GM18517 (cell line): ENCODE data around the gene ADCY2.
"Not testable (repeated sequence)": the region's sequence is repeated elsewhere in the genome, so short reads cannot be mapped to it uniquely, and the experiment has no call there.

Experiments
- ATAC-seq: cut with Tn5 transposase; IDR thresholded peaks from one replicate; pipeline ENCODE4 v1.9.1; 2021; ENCODE audit warnings: mild to moderate bottlenecking, moderate library complexity; ENCODE audit not compliant: unreplicated experiment

ADCY2 gene

DNA sequence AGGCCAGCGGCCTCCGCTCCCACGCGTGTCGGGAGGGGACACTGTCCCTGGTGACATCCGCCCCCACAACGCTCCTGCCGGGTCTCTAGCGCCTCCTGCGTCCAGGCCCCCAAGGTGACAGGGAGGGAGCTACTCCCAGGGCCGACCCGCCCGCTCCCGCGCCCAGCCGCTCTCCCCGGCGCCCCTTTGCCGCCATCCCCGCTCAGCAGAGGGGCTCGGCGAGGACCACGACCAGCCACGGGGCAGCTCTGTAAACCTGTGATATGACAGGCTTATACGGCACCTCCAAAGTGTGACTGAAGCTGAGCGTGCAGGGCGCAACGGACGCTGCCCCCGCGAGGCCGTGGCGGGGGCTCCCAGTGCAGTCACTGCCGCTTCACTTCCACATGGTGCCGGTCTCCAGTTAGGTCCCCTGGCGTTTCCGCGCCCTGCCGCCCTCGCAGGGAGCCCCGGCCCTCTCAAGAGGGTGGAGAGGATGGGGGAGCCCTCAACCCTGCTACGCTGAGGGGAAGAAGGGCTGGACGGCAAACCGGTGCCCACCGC, 978 bp upstream of the ADCY2 start:
- ATAC-seq: no peak

DNA sequence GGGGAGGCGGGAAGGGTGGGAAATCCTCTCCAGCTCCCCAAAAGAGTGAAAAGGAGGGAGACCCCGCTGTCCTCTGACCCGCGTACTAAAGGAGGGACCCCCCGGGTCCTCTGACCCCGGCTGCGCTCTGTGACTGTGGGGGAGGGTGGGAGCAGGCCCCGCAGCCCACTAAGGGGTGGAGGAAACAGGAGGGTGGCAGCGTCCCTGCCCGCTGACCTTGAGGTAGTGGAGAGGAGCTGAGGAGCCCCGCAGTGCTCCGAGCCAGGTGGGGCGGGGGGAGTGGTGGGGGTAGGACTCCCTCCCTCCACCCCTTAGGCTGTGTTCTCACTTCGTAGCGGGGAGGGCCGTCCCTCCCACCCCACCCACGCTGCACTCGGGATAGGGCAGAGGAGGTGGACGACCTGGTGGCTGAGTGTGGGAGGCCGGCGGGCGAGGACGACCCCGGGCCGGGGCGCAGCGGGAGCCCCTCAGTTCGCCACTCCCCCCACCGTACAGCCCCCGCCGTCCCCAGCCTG, 449 bp upstream of the ADCY2 start:
- no peak for ATAC-seq

DNA sequence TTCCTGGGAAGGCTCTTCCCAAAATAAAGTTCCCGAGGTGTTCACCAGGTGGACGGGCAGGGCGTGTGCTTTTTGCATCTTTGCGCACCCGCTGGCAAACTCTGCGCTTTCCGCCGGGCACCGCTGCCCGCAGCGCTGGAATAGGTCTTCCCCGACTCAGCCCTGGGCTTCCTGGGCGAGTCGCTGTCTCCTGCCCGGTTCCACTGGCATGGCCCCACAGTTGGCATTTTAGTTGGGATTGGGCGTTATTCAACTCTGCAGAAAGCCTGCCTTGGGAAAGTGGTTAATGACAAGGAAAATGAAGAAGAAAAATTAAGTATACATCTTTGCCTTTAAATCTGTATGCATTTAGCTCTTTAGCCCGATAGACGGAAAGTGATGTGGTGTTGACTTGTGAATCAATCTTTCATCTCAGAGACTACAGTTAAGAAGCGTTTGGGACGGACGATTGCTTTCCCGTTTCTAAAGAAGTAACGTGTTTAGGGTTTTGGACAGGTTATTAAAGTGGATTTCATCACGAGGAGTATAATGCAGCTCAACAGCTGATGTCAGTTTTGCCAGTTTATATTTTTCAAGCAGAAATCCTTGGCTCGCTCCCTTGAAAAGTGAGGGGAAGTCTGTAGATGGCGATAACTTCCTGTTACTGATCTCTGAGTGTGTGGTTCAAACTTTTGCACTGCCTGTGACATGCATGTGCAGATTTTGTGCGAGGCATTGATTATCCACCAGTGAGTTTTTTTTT, 946 bp downstream of the ADCY2 start:
- no peak for ATAC-seq

DNA sequence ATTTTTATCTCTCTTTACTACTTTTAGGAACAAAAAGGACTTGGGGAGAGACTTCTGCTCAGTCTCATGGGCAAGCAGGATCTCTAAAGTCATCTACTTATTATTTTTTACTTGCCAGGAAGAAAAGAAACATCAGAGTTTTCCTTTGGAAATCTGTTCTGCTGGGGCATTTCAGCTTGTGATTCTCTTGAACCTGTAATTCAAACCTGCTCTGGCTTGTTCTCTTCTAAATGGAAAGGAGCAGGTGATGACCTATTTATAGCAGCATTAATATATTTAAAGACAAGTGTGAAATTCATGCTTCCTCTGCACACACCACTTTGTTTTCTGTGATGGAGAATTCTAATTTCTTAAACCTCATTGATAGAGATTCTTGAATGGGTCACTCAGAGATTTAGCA, 2.0 kb downstream of the ADCY2 start:
- ATAC-seq: no peak

DNA sequence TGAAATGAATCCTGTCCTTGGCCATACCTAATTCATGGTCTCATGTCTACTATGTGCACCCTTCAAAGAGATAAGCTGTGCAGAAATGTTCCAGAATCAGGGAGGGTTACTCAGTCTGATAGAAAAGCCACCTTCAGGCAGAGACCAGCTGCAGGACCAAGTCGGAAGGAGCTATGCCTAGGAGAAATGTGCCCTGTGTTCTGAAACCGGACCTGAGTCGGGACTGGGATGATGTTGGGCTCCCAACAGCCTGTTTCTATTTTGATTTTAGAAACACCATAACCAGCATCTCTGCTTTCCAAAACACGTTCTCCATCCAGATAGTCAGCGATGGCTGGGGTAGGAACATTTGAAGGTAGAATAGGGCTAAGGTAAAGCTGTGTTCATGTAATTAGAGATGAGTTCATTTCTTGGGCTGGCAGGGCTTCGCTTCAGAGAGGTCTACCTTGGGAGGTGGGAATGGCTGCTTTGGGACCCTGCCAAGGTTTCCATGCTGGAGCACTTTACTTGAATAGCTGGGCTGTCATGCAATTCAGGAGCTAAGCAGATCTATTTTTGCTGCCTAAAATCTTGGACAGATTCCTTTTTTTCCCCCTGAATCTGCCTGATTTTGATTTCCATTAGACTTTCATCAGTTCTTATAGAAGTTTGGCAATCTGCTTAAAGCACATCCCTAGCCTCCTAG, 2.8 kb downstream of the ADCY2 start:
- no peak for ATAC-seq

DNA sequence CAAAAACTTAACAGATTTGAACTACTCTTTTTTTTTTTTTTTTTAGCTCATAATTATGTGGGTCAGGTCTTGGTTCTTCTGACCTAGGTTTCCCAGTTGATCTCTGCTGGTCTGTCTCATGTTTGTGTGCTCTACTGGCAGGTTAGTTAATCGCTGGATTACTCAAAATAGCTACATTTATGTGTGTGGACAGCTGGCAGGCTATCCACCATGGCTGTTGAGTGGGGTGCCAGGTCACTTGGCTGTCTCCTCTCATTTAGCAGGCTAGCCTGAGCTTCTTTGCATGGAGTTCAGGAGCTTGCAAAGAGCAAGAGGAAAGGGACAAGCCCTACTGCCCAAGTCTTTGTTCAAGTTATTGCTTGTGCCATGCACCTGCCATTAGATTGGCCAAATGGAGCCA, 9.3 kb downstream of the ADCY2 start:
- ATAC-seq: no peak

DNA sequence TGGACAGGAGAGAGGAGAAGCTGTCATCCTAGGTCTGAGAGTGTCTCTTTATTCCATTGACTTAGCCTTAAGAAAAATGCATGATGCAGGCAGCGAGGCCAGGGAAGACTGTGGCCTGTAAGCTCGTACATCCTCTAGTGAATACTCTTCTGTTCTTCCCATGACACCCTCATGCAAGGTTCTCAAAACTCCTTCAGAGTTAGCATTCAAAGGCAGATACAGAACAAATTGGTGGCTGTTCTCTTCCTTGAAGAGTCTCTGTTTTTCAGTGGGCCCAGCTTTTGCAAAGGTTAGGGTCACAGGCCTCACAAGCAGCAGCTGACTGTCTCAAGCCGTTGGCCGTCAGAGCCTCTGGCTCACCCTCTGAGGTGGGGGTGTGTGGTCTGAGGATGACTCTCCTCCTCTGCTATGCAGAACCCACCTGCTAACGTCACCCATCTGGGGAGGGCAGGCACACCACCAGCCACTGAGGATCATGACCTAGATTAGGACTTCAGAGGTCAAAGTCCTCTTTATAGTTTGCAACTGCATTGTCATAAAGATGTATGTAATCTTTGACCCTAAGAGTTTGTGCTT, 15.1 kb downstream of the ADCY2 start:
- ATAC-seq: no peak

DNA sequence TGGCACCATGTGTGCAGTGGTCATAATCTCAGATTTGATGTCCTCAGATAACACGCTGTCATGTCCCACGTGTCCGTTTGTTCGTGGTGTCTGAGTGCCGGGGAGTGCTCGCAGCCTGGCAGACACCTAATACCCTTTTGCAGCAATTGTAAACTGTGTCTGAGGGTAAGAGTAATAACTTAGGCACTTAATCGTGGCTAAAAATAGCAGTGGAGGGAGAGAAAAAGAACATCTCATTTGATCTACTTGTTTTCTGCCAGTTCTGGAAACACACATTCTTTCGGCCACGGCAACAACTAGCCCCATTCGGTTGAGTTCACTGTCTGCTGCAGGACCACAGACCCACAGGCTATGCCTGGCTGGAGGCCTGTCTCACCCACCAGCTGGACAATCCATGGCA, 16.5 kb downstream of the ADCY2 start:
- ATAC-seq: no peak

DNA sequence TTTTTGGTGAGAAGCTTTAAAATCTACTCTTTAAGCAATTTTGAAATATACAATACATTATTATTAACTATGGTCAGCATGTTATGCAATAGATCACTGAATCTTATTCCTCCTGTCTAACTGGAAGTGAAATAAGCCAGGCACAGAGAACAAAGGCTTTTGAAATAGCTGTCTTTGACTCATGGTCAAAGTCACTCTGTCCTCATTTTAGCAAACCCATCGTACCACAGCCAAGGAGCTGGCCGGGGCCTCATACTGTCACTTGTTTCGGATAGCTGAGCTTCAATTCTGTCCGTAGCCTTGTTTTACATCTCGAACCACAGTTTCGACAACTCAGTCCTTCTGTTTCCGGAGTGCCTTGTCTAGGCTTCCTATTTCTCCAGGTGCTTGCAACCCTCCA, 19.2 kb downstream of the ADCY2 start:
- ATAC-seq: no peak

DNA sequence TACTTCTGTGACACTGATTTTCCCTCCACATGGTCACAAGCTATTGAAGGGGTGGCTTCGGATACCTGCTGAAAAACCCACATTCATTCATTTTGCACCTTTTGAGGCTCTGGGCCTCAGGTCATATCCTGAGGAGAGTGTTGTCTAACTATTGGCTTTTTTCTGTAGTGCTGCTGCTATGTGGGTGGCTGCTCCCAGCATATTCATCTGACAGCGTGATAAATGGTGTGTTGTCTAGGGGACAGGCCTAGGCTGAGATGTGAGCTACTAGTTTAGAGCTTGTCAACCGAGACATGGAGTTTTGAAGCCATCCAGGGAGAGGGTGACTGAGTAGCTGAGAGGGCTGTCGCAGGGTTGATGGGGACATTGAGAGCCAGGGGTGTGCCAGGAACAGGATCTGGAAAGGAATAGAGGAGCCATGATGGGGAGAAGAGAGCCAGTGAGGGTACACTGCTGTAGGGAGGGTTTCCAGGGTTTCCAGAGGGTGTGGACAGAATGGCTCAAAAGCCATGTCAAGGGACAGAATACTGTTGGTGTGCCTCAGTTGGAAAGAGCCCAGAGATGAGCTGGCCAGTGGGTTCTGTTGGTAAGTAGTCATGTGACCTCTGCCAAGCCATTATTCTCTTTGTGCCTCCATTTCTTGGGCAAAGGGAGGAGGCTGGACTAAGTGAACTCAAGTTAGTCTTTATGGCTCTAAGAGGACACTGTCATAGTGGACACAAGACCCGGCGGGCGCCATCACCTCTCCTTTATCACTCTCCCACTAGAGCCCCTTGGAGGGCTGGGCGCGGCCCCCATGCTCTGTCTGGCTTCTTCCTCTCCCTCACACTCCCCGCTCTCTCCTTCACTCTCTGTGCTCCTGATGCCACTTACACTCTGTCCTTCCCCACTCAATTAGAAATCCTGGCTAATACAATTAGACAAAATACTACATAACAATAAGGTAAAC, 19.9 kb downstream of the ADCY2 start:
- ATAC-seq: no peak

DNA sequence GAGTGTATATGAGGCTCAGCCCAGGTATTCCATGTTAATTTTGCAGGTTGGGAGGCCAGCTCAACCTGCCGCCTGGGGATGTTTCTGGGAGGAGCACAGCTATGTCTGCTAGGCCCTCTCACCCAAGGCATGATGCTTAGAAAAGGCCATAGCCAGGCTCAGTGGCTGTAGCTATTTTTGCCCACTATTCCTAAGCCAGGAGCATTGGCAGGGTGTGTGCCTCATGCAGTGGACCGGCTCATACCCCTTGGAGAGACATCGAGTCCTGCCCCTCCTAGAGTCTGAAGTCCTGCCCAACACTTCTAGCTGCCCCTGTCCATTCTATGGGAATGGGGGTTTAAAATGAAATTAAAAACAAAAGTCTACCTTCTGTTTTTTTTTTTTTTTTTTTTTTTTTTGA, 22.3 kb downstream of the ADCY2 start:
- no peak for ATAC-seq

DNA sequence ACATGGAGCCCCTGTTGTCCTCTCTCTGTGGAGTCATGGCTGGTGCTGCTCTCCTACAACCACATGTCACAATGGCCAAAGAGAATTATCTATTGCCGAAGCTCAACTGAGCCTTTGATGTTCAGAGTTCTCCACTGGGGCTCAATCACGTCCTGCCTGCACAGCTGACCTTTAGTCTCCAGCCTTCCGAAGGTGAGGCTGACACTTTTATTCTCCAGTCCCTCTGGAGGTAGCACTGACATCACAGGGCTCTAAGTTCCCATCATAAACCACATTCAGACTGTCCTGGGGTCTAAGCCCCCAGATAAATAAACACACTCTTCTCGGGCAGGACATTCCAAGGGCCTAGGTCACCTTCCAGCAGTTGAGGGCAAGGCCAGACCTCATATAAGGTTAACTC, 23.4 kb downstream of the ADCY2 start:
- no peak for ATAC-seq

DNA sequence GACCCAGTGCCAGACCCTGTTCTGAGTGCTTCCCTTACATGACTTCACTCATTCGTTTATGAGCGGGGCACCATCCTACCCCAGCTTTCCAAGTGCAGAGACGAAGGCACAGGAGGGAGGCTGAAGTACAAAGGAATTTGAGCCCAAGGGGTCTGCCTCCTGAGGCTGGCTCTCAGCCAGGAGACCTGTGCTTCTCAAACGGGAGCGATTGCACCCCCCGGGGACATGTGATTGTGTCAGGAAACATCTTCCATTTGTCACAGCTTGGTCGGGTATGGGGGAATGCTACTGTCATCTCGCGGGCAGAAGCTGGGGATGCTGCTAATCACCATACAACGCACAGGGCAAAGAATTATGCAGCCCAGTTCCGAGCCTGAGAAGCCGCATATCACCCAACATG, 23.9 kb downstream of the ADCY2 start:
- ATAC-seq: no peak

DNA sequence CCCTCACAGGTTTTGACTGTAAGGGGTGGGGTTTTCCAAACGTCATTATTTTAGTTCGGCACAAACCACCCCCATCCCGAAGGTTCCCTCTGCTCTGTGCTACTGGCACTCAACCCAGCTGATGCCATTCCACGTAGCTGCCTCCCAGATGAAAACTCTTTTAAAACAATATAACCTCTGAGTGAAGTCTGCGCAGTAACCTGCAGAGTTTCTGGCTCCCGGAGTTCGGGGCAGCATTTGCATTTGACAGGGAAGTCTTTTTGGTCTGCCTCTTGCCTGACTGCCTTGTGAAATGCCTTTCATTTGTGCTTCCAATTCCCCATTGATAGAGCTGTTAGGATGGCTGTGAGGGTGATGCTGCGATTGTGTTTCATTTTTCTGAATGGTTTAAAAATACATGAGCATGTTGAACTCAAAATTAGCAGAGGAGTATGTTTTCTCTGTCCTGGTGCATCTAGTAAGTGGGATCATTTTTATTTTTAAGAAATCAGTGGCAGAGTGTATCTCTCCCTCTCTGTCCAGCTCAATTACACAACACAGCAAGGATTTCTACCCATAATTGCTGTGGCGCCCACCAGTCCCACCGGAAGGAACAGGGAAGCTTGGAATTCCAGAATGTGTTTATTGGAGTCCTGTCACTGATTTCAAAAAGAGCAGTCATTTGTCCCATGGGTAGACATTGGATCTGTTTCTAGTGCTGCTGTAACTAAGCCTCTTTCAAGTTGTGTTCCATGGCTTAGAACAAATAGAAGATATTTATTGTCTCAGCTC, 24.8 kb downstream of the ADCY2 start:
- ATAC-seq: no peak

DNA sequence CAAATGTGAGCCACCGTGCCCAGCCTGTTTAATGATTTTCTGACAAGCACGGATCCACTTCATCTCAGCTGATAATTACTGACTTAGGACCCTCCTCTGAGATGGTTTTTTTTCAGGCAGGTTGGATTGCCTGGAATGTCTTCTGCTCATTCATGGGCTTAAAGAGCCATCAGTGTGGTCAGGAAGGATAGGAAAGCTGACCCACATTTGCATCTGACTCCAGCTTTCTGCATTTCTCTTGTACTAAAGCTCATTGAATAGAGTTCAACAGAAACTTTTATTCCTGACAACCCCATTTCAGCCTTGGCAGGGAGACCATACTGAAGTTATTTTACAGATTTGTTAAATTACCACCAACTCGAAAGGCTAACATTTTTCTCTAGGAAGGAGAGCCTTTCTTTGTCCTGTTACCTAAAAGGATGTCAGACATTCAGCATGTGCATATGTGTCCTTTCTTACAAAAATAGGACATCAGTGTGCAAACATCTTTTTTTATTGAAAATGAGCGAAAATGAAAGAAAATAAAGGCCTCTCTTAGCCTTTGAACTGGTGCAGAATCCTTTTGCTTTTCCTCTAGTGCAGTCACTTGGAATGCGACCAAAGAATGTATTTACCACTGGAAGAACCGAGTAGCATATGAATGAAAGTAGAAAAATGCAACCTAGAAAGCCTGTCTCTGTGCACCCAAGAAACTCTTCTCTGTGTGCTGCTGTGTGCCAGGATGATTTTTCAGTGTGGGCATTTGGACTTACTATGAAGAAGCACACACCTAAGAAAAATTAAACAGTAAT, 26.6 kb downstream of the ADCY2 start:
- no peak for ATAC-seq

DNA sequence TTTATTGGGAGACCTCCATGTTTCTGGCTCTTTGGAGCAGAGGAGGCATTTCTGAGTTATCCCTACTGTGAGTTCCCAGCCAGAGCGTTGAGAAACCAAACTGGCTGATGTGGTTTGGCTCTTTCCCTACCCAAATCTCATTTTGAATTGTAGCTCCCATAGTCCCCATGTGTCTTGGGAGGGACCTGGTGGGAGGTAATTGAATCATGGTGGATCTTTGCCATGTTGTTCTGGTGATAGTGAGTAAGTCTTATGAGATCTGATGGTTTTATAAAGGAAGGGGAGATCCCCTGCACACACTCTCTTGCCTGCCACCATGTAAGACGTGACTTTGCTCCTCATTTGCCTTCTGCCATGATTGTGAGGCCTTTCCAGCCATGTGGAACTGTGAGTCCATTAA, 27.3 kb downstream of the ADCY2 start:
- ATAC-seq: not testable (repeated sequence)

DNA sequence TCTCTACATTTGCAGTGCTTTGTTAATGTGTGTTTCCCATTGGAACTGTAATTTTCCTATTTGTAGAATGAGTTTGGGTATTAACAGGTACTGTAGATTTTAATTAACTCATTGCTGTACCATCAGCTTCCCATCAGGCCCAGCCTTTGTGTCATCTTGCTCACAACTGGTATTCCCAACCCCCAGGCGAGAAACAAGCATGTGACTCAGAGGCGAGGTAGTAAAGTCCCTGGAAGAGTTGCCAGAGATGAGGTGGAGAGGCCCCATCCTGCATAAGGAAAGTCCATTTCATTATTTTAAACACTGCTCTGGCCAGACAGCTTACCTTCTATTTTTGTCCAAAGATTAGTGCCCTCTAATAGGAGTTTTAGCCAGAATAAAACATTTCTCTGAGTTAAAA, 29.9 kb downstream of the ADCY2 start:
- no peak for ATAC-seq

DNA sequence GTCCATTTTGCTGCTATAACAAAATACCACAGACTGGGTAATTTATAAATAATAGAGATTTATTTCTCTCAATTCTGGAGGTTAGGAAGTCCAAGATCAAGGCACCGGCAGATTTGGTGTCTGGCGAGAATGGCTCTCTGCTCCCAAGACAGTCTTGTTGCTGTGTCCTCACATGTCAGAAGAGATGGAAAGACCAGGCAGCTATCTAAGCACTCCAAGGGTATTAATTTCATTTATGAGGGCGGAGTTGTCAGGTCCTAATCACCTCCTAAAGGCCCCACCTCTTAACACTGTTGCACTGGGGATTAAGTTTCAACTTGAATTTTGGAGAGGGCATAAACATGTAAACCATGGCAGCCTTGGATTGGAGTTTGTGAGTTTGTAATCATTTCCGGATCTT, 30.3 kb downstream of the ADCY2 start:
- no peak for ATAC-seq

DNA sequence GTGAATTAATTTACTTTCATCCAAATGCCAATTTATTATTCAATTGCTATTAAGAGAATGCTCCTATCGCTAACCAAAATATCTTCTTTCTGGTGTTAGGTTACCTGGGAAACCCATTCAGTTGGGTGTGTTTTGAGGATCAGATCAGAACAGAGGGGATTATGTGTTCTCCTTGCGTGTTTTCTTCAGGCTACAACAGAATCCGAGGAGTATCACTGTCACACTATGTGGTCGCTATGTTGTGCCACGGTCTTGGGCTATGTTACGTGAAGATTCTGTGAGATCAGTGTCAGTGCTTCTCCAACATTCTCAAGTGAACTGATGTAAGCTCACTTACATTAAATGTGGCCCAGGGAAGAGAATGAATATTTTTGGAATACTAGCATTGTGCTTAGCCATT, 39.0 kb downstream of the ADCY2 start:
- ATAC-seq: no peak
